HepG2 (cell line): ENCODE measurements around the gene NPEPL1. TPM values are rescaled to one million over a fixed set of nuclear protein-coding genes. Genes with fewer than 3 reads are reported as not detected.
A peak's percentile ranks its signal among the peaks of the same experiment; 100 is the strongest.

ENCODE experiments used
- ATAC-seq: fragments of 200-7000 bp; cut with Tn5 transposase; 3 replicates; pipeline ENCODE4 v1.9.1; 2020; ENCODE audit warnings: mild to moderate bottlenecking, moderate library complexity
- BruUV-seq: library from RNA; stranded (reverse); fragments of 400-500 nt; replicated peaks from 2 replicates; lab custom pipeline; 2021; lab: Mats Ljungman, UMichigan
- CTCF ChIA-PET: fragments of 300-600 bp; formaldehyde crosslinking; extraction: SDS; loops from one replicate; lab custom pipeline; 2021; ENCODE audit warnings: low total read pairs, inconsistent platforms, low intra/inter-chr PET ratio; lab: Yijun Ruan, JAX
- POLR2A ChIA-PET: fragments of 350-600 bp; sonication (Branson Sonifier 250); formaldehyde crosslinking; loops from one replicate; lab custom pipeline; 2020; ENCODE audit warnings: antibody characterized with exemption, inconsistent platforms; lab: Yijun Ruan, JAX
- DNase-seq: peaks from one replicate; pipeline ENCODE4 v3.0.0-alpha.2; 2015; ENCODE audit warnings: low spot score
- FAIRE-seq: peaks from 3 replicates; lab custom pipeline; 2011; peaks lifted over from hg19 to GRCh38; lab: Jason Lieb, UNC
- H2AFZ ChIP-seq: one replicate; pipeline ENCODE4 v1.6.1; 2011; ENCODE audit warnings: low read length, inconsistent platforms
- H3K27ac ChIP-seq: fragments of 300-600 bp; 3 replicates; pipeline ENCODE4 v1.8.0; 2011; ENCODE audit warnings: mixed run types, mild to moderate bottlenecking, mixed read lengths, low read length, inconsistent platforms; ENCODE audit not compliant: insufficient read depth; ENCODE audit errors: extremely low read length
- H3K27me3 ChIP-seq, 2 experiments: fragments of 200-600 bp in 1 of 2; 2 replicates in 1 of 2; 3 replicates in 1 of 2; pipeline versions ENCODE4 v1.6.0 to v1.8.0; 2011; ENCODE audit warnings: low read length in 2 of 2, mild to moderate bottlenecking in 2 of 2, moderate library complexity in 2 of 2, inconsistent platforms in 1 of 2; ENCODE audit not compliant: insufficient read depth in 2 of 2, control insufficient read depth in 1 of 2
- H3K36me3 ChIP-seq, 2 experiments: fragments of 200-600 bp in 1 of 2; replicated peaks in 1 of 2; 2 replicates in 1 of 2; 3 replicates in 1 of 2; pipeline versions ENCODE4 v1.5.1 to v1.8.0; 2011; ENCODE audit warnings: low read length in 2 of 2, inconsistent platforms in 1 of 2; ENCODE audit not compliant: insufficient read depth in 2 of 2, control insufficient read depth in 1 of 2
- H3K4me1 ChIP-seq: 2 replicates; pipeline ENCODE4 v1.5.1; 2012; ENCODE audit warnings: low read length, inconsistent platforms; ENCODE audit not compliant: insufficient read depth
- H3K4me2 ChIP-seq: 2 replicates; pipeline ENCODE4 v1.6.0; 2011; ENCODE audit warnings: low read depth, low read length, inconsistent platforms
- H3K4me3 ChIP-seq, 3 experiments: fragments of 200-600 bp in 1 of 3; sonication (generic), shearing (Covaris generic) in 1 of 3; replicated peaks in 1 of 3; 2 replicates each; pipeline ENCODE4 v1.5.1; 2011 to 2016; ENCODE audit warnings: low read length in 3 of 3, inconsistent platforms in 2 of 3, low read depth in 2 of 3, mild to moderate bottlenecking in 2 of 3, control low read depth in 1 of 3, mixed read lengths in 1 of 3; ENCODE audit not compliant: insufficient read depth in 1 of 3
- H3K79me2 ChIP-seq: one replicate; pipeline ENCODE4 v1.6.1; 2011; ENCODE audit warnings: low read length, inconsistent platforms; ENCODE audit not compliant: insufficient read depth
- H3K9ac ChIP-seq: 2 replicates; pipeline ENCODE4 v1.6.0; 2011; ENCODE audit warnings: mild to moderate bottlenecking, low read depth, low read length, inconsistent platforms; ENCODE audit not compliant: insufficient read depth
- H3K9me3 ChIP-seq: 2 replicates; pipeline ENCODE4 v1.5.1; 2012; ENCODE audit warnings: mild to moderate bottlenecking, low read length
- H4K20me1 ChIP-seq: 2 replicates; pipeline ENCODE4 v1.6.0; 2011; ENCODE audit warnings: inconsistent platforms, mild to moderate bottlenecking, low read length, moderate library complexity; ENCODE audit not compliant: insufficient read depth
- CC2D1A ChIP-seq: sonication (generic); formaldehyde crosslinking; IDR thresholded peaks from 2 replicates; pipeline ENCODE4 v1.8.1; 2023; ENCODE audit warnings: mild to moderate bottlenecking, missing genetic modification reagents
- DMAP1 ChIP-seq: IDR thresholded peaks from 2 replicates; pipeline ENCODE4 v1.6.1; 2016
- HNRNPK ChIP-seq: fragments of 200-400 bp; formaldehyde crosslinking; IDR thresholded peaks from 2 replicates; pipeline ENCODE4 v1.6.1; 2018; ENCODE audit warnings: low read length, low read depth, moderate library complexity, mild to moderate bottlenecking; ENCODE audit not compliant: poor library complexity, severe bottlenecking
- KAT8 ChIP-seq: IDR thresholded peaks from 2 replicates; pipeline ENCODE4 v1.6.1; 2016; ENCODE audit warnings: missing genetic modification reagents, missing compliant biosample characterization
- NCOA2 ChIP-seq: sonication (generic); formaldehyde crosslinking; IDR thresholded peaks from 2 replicates; pipeline ENCODE4 v1.8.0; 2022; ENCODE audit warnings: inconsistent platforms
- NFAT5 ChIP-seq: sonication (generic); formaldehyde crosslinking; IDR thresholded peaks from 2 replicates; pipeline ENCODE4 v1.4.0; 2020; ENCODE audit warnings: missing genetic modification reagents
- NFKB2 ChIP-seq: sonication (generic); formaldehyde crosslinking; IDR thresholded peaks from 2 replicates; pipeline ENCODE4 v1.4.0; 2020; ENCODE audit warnings: missing genetic modification reagents, borderline replicate concordance
- POLR2G ChIP-seq: fragments of 200-400 bp; formaldehyde crosslinking; IDR thresholded peaks from 2 replicates; pipeline ENCODE4 v1.6.1; 2018; ENCODE audit warnings: mild to moderate bottlenecking, low read depth, low read length, moderate library complexity
- WGBS: methylation state at CpG from one replicate; pipeline ENCODE4 v1.1.6; 2017; ENCODE audit warnings: low lambda C conversion rate; 5-methylcytosine and 5-hydroxymethylcytosine counted together
- in situ Hi-C: cut with HindIII; loops from 2 replicates; pipeline ENCODE4 v1.10.0; 2017; ENCODE audit warnings: low pct_unique_long_range_greater_than_20kb; ENCODE audit not compliant: extremely low pct_ligation_motif_present
- intact Hi-C: fragments of 100-400 bp; cut with micrococcal nuclease; formaldehyde crosslinking; loops from one replicate; pipeline ENCODE4 v1.10.0; 2022; ENCODE audit not compliant: unreplicated experiment
- polyA plus RNA-seq, 8 experiments: library from polyadenylated mRNA; depleted of rRNA in 3 of 8; stranded (reverse) in 7 of 8; unstranded in 1 of 8; fragments of >200 nt; fragmentation: Illumina TruSeq in 4 of 8; extraction: Trizol in 4 of 8; gene quantifications; 2 replicates each; pipeline versions ENCODE4 v1.2.1 to v1.2.3, GENCODE V29; 2011 to 2016; ENCODE audit warnings: low read depth in 4 of 8, missing spikeins in 1 of 8, mixed read lengths in 1 of 8; ENCODE audit not compliant: insufficient read depth in 1 of 8
- total RNA-seq, 5 experiments: library from RNA; depleted of rRNA; stranded (reverse); fragments of >200 nt; fragmentation: Illumina TruSeq; extraction: Trizol; gene quantifications; 2 replicates each; pipeline ENCODE4 v1.2.3, GENCODE V29; 2016; ENCODE audit warnings: low read depth in 1 of 5

The NPEPL1 gene
- total and polyA plus RNA-seq, 2 of the 13 experiments (the other 11 are each of a cell fraction or from before 2014, with no cell fraction given) = 4.1 to 7.5 TPM

GRCh38 chr20:58710481-58711265 is 18.1 kb downstream of the NPEPL1 start:
- POLR2A ChIA-PET = no interaction called here
- no TSS peak for BruUV-seq
- 0 out of 5 replicates have a peak, but pooled peaks cover 0 to under 1% of the 10 kb centered on the region in 2 experiments for H3K36me3 ChIP-seq
- H3K27ac ChIP-seq = no peak overlapping the region
- H3K4me1 ChIP-seq = no peaks in the 10 kb centered on the region
- CTCF ChIA-PET = no interaction called here
- in situ Hi-C loops = no loop called here
- no peaks in the 10 kb centered on the region for H3K79me2 ChIP-seq
- no peak overlapping the region for H3K9ac ChIP-seq
- TF ChIP-seq DMAP1 (CRISPR knock-in tag) (no peak), CC2D1A (CRISPR knock-in tag) (no peak), NFAT5 (CRISPR knock-in tag) (no peak), POLR2G (no peak), KAT8 (CRISPR knock-in tag) (no peak), NCOA2 (no peak), HNRNPK (peak; percentile 44), NFKB2 (CRISPR knock-in tag) (0 out of 2 replicates have a peak, but pooled peaks have one; percentile 24)
- intact Hi-C loops = no loop called here
- no peaks in the 10 kb centered on the region for H3K9me3 ChIP-seq
- DNase-seq (no peak), FAIRE-seq (no peak), ATAC-seq (no peak)
- H3K4me2 ChIP-seq = no peak overlapping the region
- no peak overlapping the region for H2AFZ ChIP-seq
- H3K4me3 ChIP-seq = no peak overlapping the region
- no peaks in the 10 kb centered on the region for H4K20me1 ChIP-seq
- H3K27me3 ChIP-seq = no peaks in the 10 kb centered on the region
- 89% methylated on average over 16 of the region's 17 CpGs for WGBS
